Testis (tissue), 3 donors: ENCODE results near the gene IQCF5. TPM values are rescaled to one million over a fixed set of nuclear protein-coding genes. Genes with fewer than 3 reads are reported as not detected.

Source experiments
- DNase-seq: peaks from one replicate; pipeline ENCODE4 v3.0.0-alpha.2; 2019
- H3K27ac ChIP-seq, 2 donors: fragments of 200-600 bp; sonication (generic); one replicate each; pipeline ENCODE4 v1.5.1; 2019
- H3K27me3 ChIP-seq: fragments of 200-600 bp; sonication (generic); one replicate; pipeline ENCODE4 v1.5.1; 2019
- H3K36me3 ChIP-seq: fragments of 200-600 bp; sonication (generic); one replicate; pipeline ENCODE4 v1.5.1; 2017; ENCODE audit warnings: low read depth; ENCODE audit errors: missing control alignments
- H3K4me1 ChIP-seq: fragments of 200-600 bp; sonication (generic); one replicate; pipeline ENCODE4 v1.5.1; 2019
- H3K4me3 ChIP-seq, 2 donors: fragments of 200-600 bp; sonication (generic); one replicate each; pipeline ENCODE4 v1.5.1; 2017 to 2019
- H3K9me3 ChIP-seq: fragments of 200-600 bp; sonication (generic); one replicate; pipeline ENCODE4 v1.5.1; 2017
- CTCF ChIP-seq, 3 experiments: fragments of 450-650 bp in 2 of 3; fragments of 200-600 bp in 1 of 3; sonication (generic) in 1 of 3; IDR thresholded peaks; one replicate each; pipeline ENCODE4 v1.5.1; 2016 to 2019; ENCODE audit warnings: antibody characterized with exemption in 3 of 3, mild to moderate bottlenecking in 2 of 3, moderate library complexity in 1 of 3
- POLR2A ChIP-seq: fragments of 450-650 bp; IDR thresholded peaks from one replicate; pipeline ENCODE4 v1.6.1; 2017; ENCODE audit warnings: antibody characterized with exemption, mild to moderate bottlenecking, moderate library complexity
- WGBS, 2 donors: methylation state at CpG; one replicate each; pipeline ENCODE4 v1.1.5; 2018; 5-methylcytosine and 5-hydroxymethylcytosine counted together
- intact Hi-C: fragments of 100-400 bp; cut with DNase I; formaldehyde crosslinking; loops from one replicate; pipeline ENCODE4 v1.15.1; 2023; ENCODE audit warnings: low total_unique reads
- polyA plus RNA-seq: library from polyadenylated mRNA; stranded (reverse); fragments of 350-450 nt; fragmentation: Illumina TruSeq; extraction: RNeasy Lipid Tissue Mini Kit (QIAGEN cat#74804); gene quantifications from one replicate; pipeline ENCODE4 v1.2.3, GENCODE V29; 2014; ENCODE audit warnings: low read depth, low replicate concordance; ENCODE audit not compliant: insufficient read depth
- total RNA-seq, 2 donors: library from RNA; depleted of rRNA; stranded (reverse); fragments of >200 nt; gene quantifications; one replicate each; pipeline ENCODE4 v1.2.3, GENCODE V29; 2016

The IQCF5 gene
- total and polyA plus RNA-seq, 3 donors from 2014 or later = 34.3 to 114 (median 78.9) TPM

GRCh38 chr3:51894939-51895338, 19.5 kb upstream of the IQCF5 start:
- intact Hi-C loops = no loop called here
- Histone ChIP-seq H3K36me3 (no peaks in the 10 kb centered on the region), H3K4me3 (no peak overlapping the region), H3K27ac (no peak overlapping the region), H3K9me3 (no peaks in the 10 kb centered on the region), H3K27me3 (no peaks in the 10 kb centered on the region), H3K4me1 (no peaks in the 10 kb centered on the region)
- TF ChIP-seq POLR2A (no peak), CTCF (IDR thresholded peaks at IDR 0.05) (no peak)
- WGBS, 2 donors = 94% methylated on average over 9 to 16 of the region's 16 CpGs
- DNase-seq = no peak

GRCh38 chr3:51894391-51894790, 19.0 kb upstream of the IQCF5 start:
- 85 to 87% methylated on average over 3 to 4 of the region's 4 CpGs for WGBS, 2 donors
- intact Hi-C loops = no loop called here
- Histone ChIP-seq H3K36me3 (no peaks in the 10 kb centered on the region), H3K27ac (no peak overlapping the region), H3K4me1 (no peaks in the 10 kb centered on the region), H3K9me3 (no peaks in the 10 kb centered on the region), H3K27me3 (no peaks in the 10 kb centered on the region), H3K4me3 (no peak overlapping the region)
- DNase-seq = no peak
- TF ChIP-seq POLR2A (no peak), CTCF (IDR thresholded peaks at IDR 0.05) (no peak)

GRCh38 chr3:51891242-51892039, 16.0 kb upstream of the IQCF5 start:
- Histone ChIP-seq H3K27ac (no peak overlapping the region), H3K4me1 (no peaks in the 10 kb centered on the region), H3K27me3 (no peaks in the 10 kb centered on the region), H3K4me3 (no peak overlapping the region), H3K9me3 (no peaks in the 10 kb centered on the region), H3K36me3 (no peaks in the 10 kb centered on the region)
- WGBS, 2 donors = 79 to 85% methylated on average over 6 to 7 of the region's 7 CpGs
- no peak for TF ChIP-seq POLR2A
- no peak for TF ChIP-seq CTCF (IDR thresholded peaks at IDR 0.05)
- intact Hi-C loops = no loop called here
- no peak for DNase-seq

GRCh38 chr3:51888463-51889105, 13.2 kb upstream of the IQCF5 start:
- H3K36me3 ChIP-seq = no peaks in the 10 kb centered on the region
- TF ChIP-seq CTCF (IDR thresholded peaks at IDR 0.05) = no peak
- TF ChIP-seq POLR2A = no peak
- H3K9me3 ChIP-seq = no peaks in the 10 kb centered on the region
- H3K27ac ChIP-seq = no peak overlapping the region
- H3K4me1 ChIP-seq = no peaks in the 10 kb centered on the region
- peak; percentile 67 for DNase-seq
- H3K4me3 ChIP-seq = peak overlapping the region in 1 of 2 donors; percentile 27
- intact Hi-C loops = no loop called here
- 63 to 73% methylated on average over 12 of the region's 12 CpGs for WGBS, 2 donors
- H3K27me3 ChIP-seq = no peaks in the 10 kb centered on the region
